ENCODE measurements around the gene WT1. TPM values are rescaled to one million over a fixed set of nuclear protein-coding genes. Genes with fewer than 3 reads are reported as not detected.

WT1 gene
- total RNA-seq, 2 donors from 2014 or later: 0.14 to 170 TPM

GRCh38 chr11:32420937-32421901 lies 14.1 kb downstream of the WT1 start:
- Histone ChIP-seq H3K9me3 (no peaks in the 10 kb centered on the region), H3K4me1 (replicated peaks) (no peaks in the 10 kb centered on the region), H3K4me3 (no peak overlapping the region), H3K36me3 (no peaks in the 10 kb centered on the region), H3K27me3 (replicated peaks; ENCODE audit: insufficient read depth) (peaks cover 2% of the 10 kb centered on the region), H3K27ac (no peak overlapping the region)
- 43% methylated on average over 12 of the region's 12 CpGs for WGBS
- no peak for DNase-seq (ENCODE audit: low spot score)
- intact Hi-C loops (cut with DNase I): no loop called here
- TF ChIP-seq POLR2A (IDR thresholded peaks at IDR 0.05) (no peak), POLR2AphosphoS5 (IDR thresholded peaks at IDR 0.05) (no peak), CTCF (IDR thresholded peaks at IDR 0.05) (no peak)

GRCh38 chr11:32420139-32420538 lies 15.2 kb downstream of the WT1 start:
- H3K9me3 ChIP-seq: no peaks in the 10 kb centered on the region
- H3K27me3 ChIP-seq (replicated peaks; ENCODE audit: insufficient read depth): no peaks in the 10 kb centered on the region
- DNase-seq (ENCODE audit: low spot score): no peak
- H3K4me3 ChIP-seq: no peak overlapping the region
- H3K4me1 ChIP-seq (replicated peaks): no peaks in the 10 kb centered on the region
- H3K27ac ChIP-seq: no peak overlapping the region
- intact Hi-C loops (cut with DNase I): no loop called here
- no peaks in the 10 kb centered on the region for H3K36me3 ChIP-seq
- no peak for TF ChIP-seq CTCF (IDR thresholded peaks at IDR 0.05)
- no peak for TF ChIP-seq POLR2AphosphoS5 (IDR thresholded peaks at IDR 0.05)
- no peak for TF ChIP-seq POLR2A (IDR thresholded peaks at IDR 0.05)

GRCh38 chr11:32418836-32419235 lies 16.5 kb downstream of the WT1 start:
- no peak overlapping the region for H3K4me3 ChIP-seq
- H3K27me3 ChIP-seq (replicated peaks; ENCODE audit: insufficient read depth): no peaks in the 10 kb centered on the region
- no peaks in the 10 kb centered on the region for H3K9me3 ChIP-seq
- DNase-seq (ENCODE audit: low spot score): no peak
- no peak overlapping the region for H3K27ac ChIP-seq
- intact Hi-C loops (cut with DNase I): no loop called here
- TF ChIP-seq POLR2AphosphoS5 (IDR thresholded peaks at IDR 0.05): no peak
- TF ChIP-seq CTCF (IDR thresholded peaks at IDR 0.05): no peak
- no peak for TF ChIP-seq POLR2A (IDR thresholded peaks at IDR 0.05)
- H3K36me3 ChIP-seq: no peaks in the 10 kb centered on the region
- 41% methylated on average over 5 of the region's 5 CpGs for WGBS
- H3K4me1 ChIP-seq (replicated peaks): no peaks in the 10 kb centered on the region

GRCh38 chr11:32417806-32418205 lies 17.5 kb downstream of the WT1 start:
- H3K9me3 ChIP-seq: no peaks in the 10 kb centered on the region
- H3K27ac ChIP-seq: no peak overlapping the region
- intact Hi-C loops (cut with DNase I): no loop called here
- no peaks in the 10 kb centered on the region for H3K4me1 ChIP-seq (replicated peaks)
- no peak for TF ChIP-seq CTCF (IDR thresholded peaks at IDR 0.05)
- no peak for TF ChIP-seq POLR2AphosphoS5 (IDR thresholded peaks at IDR 0.05)
- no peak for TF ChIP-seq POLR2A (IDR thresholded peaks at IDR 0.05)
- DNase-seq (ENCODE audit: low spot score): no peak
- H3K27me3 ChIP-seq (replicated peaks; ENCODE audit: insufficient read depth): peaks cover 1% of the 10 kb centered on the region
- H3K36me3 ChIP-seq: no peaks in the 10 kb centered on the region
- 87% methylated on average over 3 of the region's 3 CpGs for WGBS
- no peak overlapping the region for H3K4me3 ChIP-seq

GRCh38 chr11:32416301-32416700 lies 19.0 kb downstream of the WT1 start:
- intact Hi-C loops (cut with DNase I): no loop called here
- H3K27ac ChIP-seq: no peak overlapping the region
- H3K4me3 ChIP-seq: no peak overlapping the region
- WGBS: 88% methylated on average over 4 of the region's 4 CpGs
- no peaks in the 10 kb centered on the region for H3K9me3 ChIP-seq
- peaks cover 1% of the 10 kb centered on the region for H3K27me3 ChIP-seq (replicated peaks; ENCODE audit: insufficient read depth)
- TF ChIP-seq CTCF (IDR thresholded peaks at IDR 0.05): no peak
- no peaks in the 10 kb centered on the region for H3K4me1 ChIP-seq (replicated peaks)
- DNase-seq (ENCODE audit: low spot score): no peak
- H3K36me3 ChIP-seq: no peaks in the 10 kb centered on the region
